SU-DHL-6 (cell line): ENCODE measurements around the gene STX18.

ENCODE experiments used
- CTCF ChIP-seq: fragments of 200-600 bp; sonication (generic); IDR thresholded peaks from one replicate; pipeline ENCODE4 v1.5.1; 2017; ENCODE audit warnings: antibody characterized with exemption, mild to moderate bottlenecking, low read length, moderate library complexity; ENCODE audit not compliant: insufficient read depth, poor library complexity, severe bottlenecking
- EZH2phosphoT487 ChIP-seq: fragments of 200-600 bp; sonication (generic), shearing (Covaris generic); conservative IDR thresholded peaks from 2 replicates; pipeline ENCODE4 v1.6.1; 2018; ENCODE audit warnings: mild to moderate bottlenecking, antibody characterized with exemption, low read length, moderate library complexity, mixed read lengths

GRCh38 chr4:4456816-4457578 lies 84.9 kb downstream of the STX18 start:
- TF ChIP-seq EZH2phosphoT487 = no peak
- TF ChIP-seq CTCF = no peak
